ENCODE results near the gene STX16. TPM values are rescaled to one million over a fixed set of nuclear protein-coding genes. Genes with fewer than 3 reads are reported as not detected.

Gene STX16
- total and polyA plus RNA-seq, 2 of the 13 experiments (the other 11 are each of a cell fraction or from before 2014, with no cell fraction given) = 28.0 to 72.7 TPM

DNA sequence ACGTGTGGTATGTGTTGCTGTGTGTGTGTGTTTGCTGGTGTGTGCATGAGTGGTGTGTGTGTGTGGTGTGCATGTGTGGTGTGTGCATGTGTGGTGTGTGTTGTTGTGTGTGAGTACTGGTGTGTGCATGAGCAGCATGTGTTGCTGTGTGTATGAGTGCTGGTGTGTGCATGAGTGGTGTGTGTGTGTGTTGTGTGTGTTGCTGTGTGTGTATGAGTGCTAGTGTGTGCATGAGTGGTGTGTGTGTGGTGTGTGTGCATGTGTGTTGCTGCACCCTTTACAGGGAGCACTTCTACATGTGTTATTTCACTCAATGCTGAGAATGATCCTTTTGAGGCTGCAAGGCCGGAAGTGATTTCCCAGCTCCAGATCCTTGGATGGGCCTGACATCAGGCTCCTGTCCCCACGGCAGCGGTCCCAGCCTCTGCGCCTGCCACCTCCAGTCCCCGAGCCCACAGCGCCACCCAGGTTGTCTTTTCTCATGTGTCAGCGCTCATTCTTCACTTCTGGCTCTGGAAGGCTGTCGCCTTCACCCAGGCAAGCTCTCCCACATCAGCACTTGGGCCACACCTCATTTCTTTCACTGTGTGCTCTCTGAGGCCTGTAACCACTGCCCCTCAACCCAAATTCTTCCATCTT is 44.1 kb downstream of the STX16 start (continued):
- TF ChIP-seq, protein P1, sequence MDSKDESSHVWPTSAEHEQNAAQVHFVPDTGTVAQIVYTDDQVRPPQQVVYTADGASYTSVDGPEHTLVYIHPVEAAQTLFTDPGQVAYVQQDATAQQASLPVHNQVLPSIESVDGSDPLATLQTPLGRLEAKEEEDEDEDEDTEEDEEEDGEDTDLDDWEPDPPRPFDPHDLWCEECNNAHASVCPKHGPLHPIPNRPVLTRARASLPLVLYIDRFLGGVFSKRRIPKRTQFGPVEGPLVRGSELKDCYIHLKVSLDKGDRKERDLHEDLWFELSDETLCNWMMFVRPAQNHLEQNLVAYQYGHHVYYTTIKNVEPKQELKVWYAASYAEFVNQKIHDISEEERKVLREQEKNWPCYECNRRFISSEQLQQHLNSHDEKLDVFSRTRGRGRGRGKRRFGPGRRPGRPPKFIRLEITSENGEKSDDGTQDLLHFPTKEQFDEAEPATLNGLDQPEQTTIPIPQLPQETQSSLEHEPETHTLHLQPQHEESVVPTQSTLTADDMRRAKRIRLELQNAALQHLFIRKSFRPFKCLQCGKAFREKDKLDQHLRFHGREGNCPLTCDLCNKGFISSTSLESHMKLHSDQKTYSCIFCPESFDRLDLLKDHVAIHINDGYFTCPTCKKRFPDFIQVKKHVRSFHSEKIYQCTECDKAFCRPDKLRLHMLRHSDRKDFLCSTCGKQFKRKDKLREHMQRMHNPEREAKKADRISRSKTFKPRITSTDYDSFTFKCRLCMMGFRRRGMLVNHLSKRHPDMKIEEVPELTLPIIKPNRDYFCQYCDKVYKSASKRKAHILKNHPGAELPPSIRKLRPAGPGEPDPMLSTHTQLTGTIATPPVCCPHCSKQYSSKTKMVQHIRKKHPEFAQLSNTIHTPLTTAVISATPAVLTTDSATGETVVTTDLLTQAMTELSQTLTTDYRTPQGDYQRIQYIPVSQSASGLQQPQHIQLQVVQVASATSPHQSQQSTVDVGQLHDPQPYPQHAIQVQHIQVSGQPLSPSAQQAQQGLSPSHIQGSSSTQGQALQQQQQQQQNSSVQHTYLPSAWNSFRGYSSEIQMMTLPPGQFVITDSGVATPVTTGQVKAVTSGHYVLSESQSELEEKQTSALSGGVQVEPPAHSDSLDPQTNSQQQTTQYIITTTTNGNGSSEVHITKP (CRISPR knock-in tag; IDR thresholded peaks at IDR 0.05; ENCODE audit: low read depth) = no peak
- TF ChIP-seq ISX (CRISPR knock-in tag; conservative IDR thresholded peaks at IDR 0.05) = no peak
- no peak for TF ChIP-seq HOXD1 (CRISPR knock-in tag; IDR thresholded peaks at IDR 0.05)
- TF ChIP-seq ZSCAN21 (CRISPR knock-in tag; IDR thresholded peaks at IDR 0.05; ENCODE audit: borderline replicate concordance) = no peak
- no peak for TF ChIP-seq ZFP36 (IDR thresholded peaks at IDR 0.05; ENCODE audit: borderline replicate concordance, low read depth, low read length, partially characterized antibody)
- TF ChIP-seq SIN3A (IDR thresholded peaks at IDR 0.05; ENCODE audit: borderline replicate concordance, low read depth, low read length) = no peak
- TF ChIP-seq RBM22 (optimal IDR thresholded peaks at IDR 0.05; ENCODE audit: low read length) = peak; percentile 4
- no peak for TF ChIP-seq ZBTB8A (CRISPR knock-in tag; IDR thresholded peaks at IDR 0.05; ENCODE audit: borderline replicate concordance, low read depth)
- no peak for TF ChIP-seq SAFB2 (CRISPR knock-in tag; IDR thresholded peaks at IDR 0.05; ENCODE audit: borderline replicate concordance, low read depth)
